Urinary bladder (tissue), 4 donors: Measurements from ENCODE around the gene NFYC. TPM values are rescaled to one million over a fixed set of nuclear protein-coding genes. Genes with fewer than 3 reads are reported as not detected.
A peak's percentile ranks its signal among the peaks of the same experiment; 100 is the strongest.

Experiments
- DNase-seq: peaks from one replicate; pipeline ENCODE4 v3.0.0-alpha.2; 2015; ENCODE audit errors: extremely low spot score
- H3K27ac ChIP-seq: one replicate; pipeline ENCODE4 v1.5.1; 2013; ENCODE audit warnings: low read depth, mild to moderate bottlenecking, moderate library complexity
- H3K36me3 ChIP-seq: one replicate; pipeline ENCODE4 v1.6.1; 2013; ENCODE audit warnings: mild to moderate bottlenecking, moderate library complexity; ENCODE audit not compliant: insufficient read depth
- H3K4me1 ChIP-seq: one replicate; pipeline ENCODE4 v1.6.1; 2013; ENCODE audit warnings: mild to moderate bottlenecking, moderate library complexity; ENCODE audit not compliant: insufficient read depth
- H3K4me3 ChIP-seq: one replicate; pipeline ENCODE4 v1.5.1; 2013; ENCODE audit warnings: low read depth, low read length
- WGBS: extraction: QIAGEN DNeasy Blood & Tissue Kit; methylation state at CpG from one replicate; pipeline ENCODE4 v1.1.7; 2013; 5-methylcytosine and 5-hydroxymethylcytosine counted together
- polyA plus RNA-seq: library from polyadenylated mRNA; stranded (reverse); fragments of 200-250 nt; gene quantifications from one replicate; pipeline ENCODE4 v1.2.3, GENCODE V29; 2013
- small RNA-seq: library from RNA; depleted of rRNA; stranded (forward); fragments of <200 nt; gene quantifications from one replicate; pipeline ENCODE3, GENCODE V24; 2014
- total RNA-seq: library from RNA; depleted of rRNA; stranded (reverse); fragments of >200 nt; gene quantifications from one replicate; pipeline ENCODE4 v1.2.3, GENCODE V29; 2014
- donor health status: healthy with polysubstance abuse.
- donor health status: healthy.

Gene NFYC
- total and polyA plus RNA-seq, 2 donors: 43.8 to 52.3 TPM

- Histone ChIP-seq H3K27ac (no peak overlapping the region), H3K36me3 (no peaks in the 10 kb centered on the region), H3K4me1 (no peaks in the 10 kb centered on the region), H3K4me3 (no peak overlapping the region)
- 44% methylated on average over 20 of the region's 20 CpGs for WGBS
- DNase-seq: no peak
Measured at GRCh38 chr1:40806731-40807695, 115.5 kb downstream of the NFYC start.

GRCh38 chr1:40808002-40808401, 116.5 kb downstream of the NFYC start:
- no peaks in the 10 kb centered on the region for H3K36me3 ChIP-seq
- no peaks in the 10 kb centered on the region for H3K4me1 ChIP-seq
- 59% methylated on average over 3 of the region's 3 CpGs for WGBS
- no peak for DNase-seq
- H3K27ac ChIP-seq: no peak overlapping the region
- no peak overlapping the region for H3K4me3 ChIP-seq

GRCh38 chr1:40808444-40808843, 116.9 kb downstream of the NFYC start:
- H3K36me3 ChIP-seq: no peaks in the 10 kb centered on the region
- no peak for DNase-seq
- WGBS: 85% methylated on average over 3 of the region's 3 CpGs
- no peak overlapping the region for H3K27ac ChIP-seq
- H3K4me1 ChIP-seq: no peaks in the 10 kb centered on the region
- H3K4me3 ChIP-seq: no peak overlapping the region

- Histone ChIP-seq H3K36me3 (no peaks in the 10 kb centered on the region), H3K27ac (no peak overlapping the region), H3K4me1 (no peaks in the 10 kb centered on the region), H3K4me3 (no peak overlapping the region)
- no peak for DNase-seq
- 75% methylated on average over 6 of the region's 6 CpGs for WGBS
Measured at GRCh38 chr1:40808909-40809308, 117.4 kb downstream of the NFYC start.

DNA sequence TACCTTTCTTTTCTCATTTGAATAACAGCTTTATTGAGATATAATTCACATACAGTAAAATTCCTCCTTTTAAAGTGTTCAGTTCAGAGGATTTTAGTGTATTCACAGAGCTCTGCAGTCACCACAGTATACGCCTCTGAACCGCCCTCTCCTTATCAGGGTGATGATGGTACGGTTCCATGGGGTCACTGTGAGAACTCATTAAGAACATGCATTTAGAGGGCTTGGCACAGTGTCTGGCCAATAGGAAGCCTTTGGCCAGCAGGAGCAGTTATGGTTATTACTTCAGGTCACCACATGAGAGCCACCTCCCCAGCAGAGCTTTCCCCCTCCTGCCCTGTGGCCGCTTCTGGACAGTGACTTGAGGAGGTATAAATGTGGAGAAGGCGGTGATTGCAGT, 119.4 kb downstream of the NFYC start:
- Histone ChIP-seq H3K36me3 (no peaks in the 10 kb centered on the region), H3K4me3 (no peak overlapping the region), H3K4me1 (no peaks in the 10 kb centered on the region), H3K27ac (no peak overlapping the region)
- WGBS: 89% methylated on average over 5 of the region's 5 CpGs
- no peak for DNase-seq

- DNase-seq: no peak
- Histone ChIP-seq H3K36me3 (no peaks in the 10 kb centered on the region), H3K4me1 (no peaks in the 10 kb centered on the region), H3K27ac (no peak overlapping the region), H3K4me3 (no peak overlapping the region)
- WGBS: 82% methylated on average over 9 of the region's 9 CpGs
Measured at GRCh38 chr1:40815420-40815819, 123.9 kb downstream of the NFYC start.

- peak overlapping the region; percentile 31 for H3K4me3 ChIP-seq
Measured at GRCh38 chr1:40817791-40818263, 126.3 kb downstream of the NFYC start.

DNA sequence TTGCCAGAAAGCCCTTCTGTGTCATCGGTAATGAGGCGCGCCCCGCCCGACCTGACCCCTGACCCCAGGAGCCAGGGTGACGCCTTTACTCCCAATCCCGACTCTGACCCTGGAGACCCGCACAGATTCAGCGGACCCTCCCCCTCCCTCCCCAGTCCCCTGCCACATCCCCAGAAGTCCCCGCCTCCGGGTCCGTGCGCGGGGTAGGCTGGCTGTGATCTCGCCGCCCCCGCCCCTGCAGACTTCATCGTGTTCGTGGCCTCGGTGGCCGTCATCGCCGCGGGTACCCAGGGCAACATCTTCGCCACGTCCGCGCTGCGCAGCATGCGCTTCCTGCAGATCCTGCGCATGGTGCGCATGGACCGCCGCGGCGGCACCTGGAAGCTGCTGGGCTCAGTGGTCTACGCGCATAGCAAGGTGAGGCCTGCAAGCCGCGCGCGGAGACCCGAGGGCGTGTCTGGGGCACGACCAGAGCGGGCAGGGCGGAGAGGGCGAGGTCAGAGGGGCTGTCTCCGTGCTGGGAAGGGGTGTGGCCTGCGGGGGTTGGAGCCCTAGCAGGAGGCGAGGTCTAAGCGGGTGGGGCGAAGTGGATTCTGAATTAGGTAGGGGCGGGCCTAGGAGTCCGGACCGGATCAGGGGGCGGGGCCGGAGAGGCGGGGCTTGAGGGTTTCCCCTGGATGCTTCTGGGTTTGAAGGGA, 126.9 kb downstream of the NFYC start:
- H3K4me1 ChIP-seq: no peaks in the 10 kb centered on the region
- DNase-seq: no peak
- no peak overlapping the region for H3K27ac ChIP-seq

More at GRCh38 chr1:40817791-40818263, 126.3 kb downstream of the NFYC start:
- Histone ChIP-seq H3K4me1 (no peaks in the 10 kb centered on the region), H3K36me3 (no peaks in the 10 kb centered on the region), H3K27ac (no peak overlapping the region)
- 45% methylated on average over 19 of the region's 19 CpGs for WGBS
- no peak for DNase-seq

DNA sequence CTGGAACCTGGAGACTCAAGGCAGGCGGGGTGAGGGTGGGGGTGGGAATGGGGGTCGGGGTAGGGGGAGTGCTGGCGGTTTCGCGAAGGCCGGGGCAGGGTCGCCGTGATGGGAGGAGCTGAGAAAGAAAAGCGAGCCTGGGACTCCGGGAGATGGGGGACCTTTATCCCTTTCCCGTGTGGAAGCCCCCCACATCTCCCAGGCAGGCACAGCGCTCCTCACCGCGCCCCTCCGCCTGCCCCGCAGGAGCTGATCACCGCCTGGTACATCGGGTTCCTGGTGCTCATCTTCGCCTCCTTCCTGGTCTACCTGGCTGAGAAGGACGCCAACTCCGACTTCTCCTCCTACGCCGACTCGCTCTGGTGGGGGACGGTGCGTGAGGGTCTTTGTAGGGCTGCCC, 127.6 kb downstream of the NFYC start:
- Histone ChIP-seq H3K4me3 (no peak overlapping the region), H3K4me1 (no peaks in the 10 kb centered on the region), H3K36me3 (no peaks in the 10 kb centered on the region), H3K27ac (no peak overlapping the region)
- WGBS: 64% methylated on average over 26 of the region's 26 CpGs
- no peak for DNase-seq

More for the DNA sequence above, 126.9 kb downstream of the NFYC start:
- Histone ChIP-seq H3K36me3 (no peaks in the 10 kb centered on the region), H3K4me3 (peak overlapping the region; percentile 31)
- 23% methylated on average over 59 of the region's 59 CpGs for WGBS

DNA sequence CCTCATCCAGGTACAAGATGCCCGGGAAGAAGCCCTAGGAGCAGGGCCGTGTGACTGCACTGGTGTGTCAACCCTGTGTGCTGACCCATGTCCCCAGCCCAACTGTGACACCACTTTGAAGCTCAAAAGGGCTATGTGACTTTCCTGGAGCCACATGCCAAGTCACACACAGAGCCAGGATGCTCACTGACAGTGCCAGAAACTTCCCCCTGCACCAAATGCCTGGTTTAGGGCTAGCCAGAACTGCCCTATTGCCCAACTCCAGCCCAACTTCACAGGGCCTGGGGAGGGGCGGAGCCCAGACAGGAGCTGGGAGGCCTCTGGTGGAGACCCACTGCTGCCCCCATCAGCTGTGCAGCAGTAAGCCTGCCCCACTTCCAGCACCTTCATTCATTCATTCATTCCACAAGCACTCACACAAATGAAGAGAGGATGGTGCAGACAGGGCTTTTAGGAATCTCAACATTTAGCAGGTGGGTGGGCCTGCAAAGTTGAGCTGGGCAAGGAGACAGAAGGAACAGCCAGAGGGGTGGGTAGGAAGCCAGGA, 128.8 kb downstream of the NFYC start:
- H3K27ac ChIP-seq: no peak overlapping the region
- 91% methylated on average over 3 of the region's 3 CpGs for WGBS
- H3K4me3 ChIP-seq: no peak overlapping the region
- no peak for DNase-seq
- no peaks in the 10 kb centered on the region for H3K36me3 ChIP-seq
- no peaks in the 10 kb centered on the region for H3K4me1 ChIP-seq

Small RNA genes lying within 50 kb of the gene (small RNA-seq; reads per million reads assigned to genes)
- gene MIR30C1 (7.8 reads per million, percentile 93 among the genes with 10 or more reads in this experiment), gene MIR30E (393 reads per million, percentile 98 among the genes with 10 or more reads in this experiment), gene RN7SL326P (not detected)

Other genes with a start within 250 kb of the NFYC start
- gene ZFP69B, start 241.2 kb upstream of the NFYC start, total RNA-seq: 6.6 TPM
- gene ZFP69B, start 241.2 kb upstream of the NFYC start, polyA plus RNA-seq: 0.89 TPM
- gene ZFP69, start 214.4 kb upstream of the NFYC start, total RNA-seq: 8.6 TPM
- gene ZFP69, start 214.4 kb upstream of the NFYC start, polyA plus RNA-seq: 2.8 TPM
- gene EXO5, start 182.9 kb upstream of the NFYC start, total RNA-seq: 9.7 TPM
- 6.8 TPM for gene EXO5, start 182.9 kb upstream of the NFYC start, polyA plus RNA-seq
- 9.9 TPM for gene ZNF684, start 160.1 kb upstream of the NFYC start, total RNA-seq
- 3.2 TPM for gene ZNF684, start 160.1 kb upstream of the NFYC start, polyA plus RNA-seq
- gene RIMS3, start 26.0 kb upstream of the NFYC start, total RNA-seq: 3.1 TPM
- gene RIMS3, start 26.0 kb upstream of the NFYC start, polyA plus RNA-seq: 4.0 TPM
- gene KCNQ4, start 92.1 kb downstream of the NFYC start, total RNA-seq: 2.0 TPM
- 13.1 TPM for gene KCNQ4, start 92.1 kb downstream of the NFYC start, polyA plus RNA-seq
- gene CITED4, start 170.7 kb downstream of the NFYC start, total RNA-seq: 2.0 TPM
- 8.8 TPM for gene CITED4, start 170.7 kb downstream of the NFYC start, polyA plus RNA-seq